ENCODE data around the gene MRPL30.
"Not testable (repeated sequence)": the region's sequence is repeated elsewhere in the genome, so short reads cannot be mapped to it uniquely, and the experiment has no call there.

Gene MRPL30

DNA sequence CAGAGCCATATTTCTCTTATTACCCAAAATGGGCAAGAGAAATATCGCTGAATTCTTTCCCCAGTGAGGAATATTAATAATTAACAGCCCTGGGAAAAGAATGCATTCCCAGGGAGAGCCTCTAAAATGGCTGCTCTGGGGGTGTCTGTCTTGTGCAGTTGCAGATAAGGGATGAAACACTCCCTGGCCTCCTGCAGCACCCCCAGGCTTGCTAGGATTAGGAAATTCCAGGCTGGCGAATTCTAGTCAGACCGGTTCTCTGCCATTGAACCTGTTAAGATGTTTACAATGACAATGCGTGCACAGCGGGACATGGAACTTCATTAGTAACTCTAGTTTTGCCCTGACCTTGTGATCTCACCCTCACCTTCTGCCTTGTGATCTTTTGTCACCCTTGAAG lies 24.5 kb downstream of the MRPL30 start:
- no peak for DNase-seq (ENCODE audit: low read depth)
- TF ChIP-seq, protein P1, sequence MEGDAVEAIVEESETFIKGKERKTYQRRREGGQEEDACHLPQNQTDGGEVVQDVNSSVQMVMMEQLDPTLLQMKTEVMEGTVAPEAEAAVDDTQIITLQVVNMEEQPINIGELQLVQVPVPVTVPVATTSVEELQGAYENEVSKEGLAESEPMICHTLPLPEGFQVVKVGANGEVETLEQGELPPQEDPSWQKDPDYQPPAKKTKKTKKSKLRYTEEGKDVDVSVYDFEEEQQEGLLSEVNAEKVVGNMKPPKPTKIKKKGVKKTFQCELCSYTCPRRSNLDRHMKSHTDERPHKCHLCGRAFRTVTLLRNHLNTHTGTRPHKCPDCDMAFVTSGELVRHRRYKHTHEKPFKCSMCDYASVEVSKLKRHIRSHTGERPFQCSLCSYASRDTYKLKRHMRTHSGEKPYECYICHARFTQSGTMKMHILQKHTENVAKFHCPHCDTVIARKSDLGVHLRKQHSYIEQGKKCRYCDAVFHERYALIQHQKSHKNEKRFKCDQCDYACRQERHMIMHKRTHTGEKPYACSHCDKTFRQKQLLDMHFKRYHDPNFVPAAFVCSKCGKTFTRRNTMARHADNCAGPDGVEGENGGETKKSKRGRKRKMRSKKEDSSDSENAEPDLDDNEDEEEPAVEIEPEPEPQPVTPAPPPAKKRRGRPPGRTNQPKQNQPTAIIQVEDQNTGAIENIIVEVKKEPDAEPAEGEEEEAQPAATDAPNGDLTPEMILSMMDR (IDR thresholded peaks at IDR 0.05; ENCODE audit: low read depth, low read length, missing control alignments) = no peak
- H3K4me3 ChIP-seq (ENCODE audit: low read depth, low read length) = no peak overlapping the region

DNA sequence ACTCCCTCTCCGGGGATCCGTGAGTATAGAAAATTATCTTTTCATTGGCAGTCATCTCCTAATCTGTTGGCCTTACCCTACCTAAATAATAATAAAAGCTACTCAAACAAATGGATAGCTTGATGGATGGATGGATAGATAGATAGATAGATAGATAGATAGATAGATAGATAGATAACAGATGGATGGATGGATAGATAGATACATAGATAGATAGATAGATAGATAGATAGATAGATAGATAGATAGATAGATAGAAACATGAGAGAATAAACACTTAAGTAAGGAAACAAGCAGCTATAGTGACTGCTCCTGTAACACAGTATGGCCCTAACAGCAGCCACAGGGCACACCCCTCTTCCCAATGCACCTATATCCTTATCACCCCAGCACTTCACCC lies 35.1 kb downstream of the MRPL30 start:
- TF ChIP-seq, protein P1 (IDR thresholded peaks at IDR 0.05; ENCODE audit: low read depth, low read length, missing control alignments) = no peak
- no peak for DNase-seq (ENCODE audit: low read depth)
- H3K4me3 ChIP-seq (ENCODE audit: low read depth, low read length) = no peak overlapping the region

- H3K4me3 ChIP-seq (ENCODE audit: low read depth, low read length) = no peak overlapping the region
- TF ChIP-seq, protein P1 (IDR thresholded peaks at IDR 0.05; ENCODE audit: low read depth, low read length, missing control alignments) = no peak
These were observed 37.0 kb downstream of the MRPL30 start for GRCh38 chr2:99217929-99218501.

DNA sequence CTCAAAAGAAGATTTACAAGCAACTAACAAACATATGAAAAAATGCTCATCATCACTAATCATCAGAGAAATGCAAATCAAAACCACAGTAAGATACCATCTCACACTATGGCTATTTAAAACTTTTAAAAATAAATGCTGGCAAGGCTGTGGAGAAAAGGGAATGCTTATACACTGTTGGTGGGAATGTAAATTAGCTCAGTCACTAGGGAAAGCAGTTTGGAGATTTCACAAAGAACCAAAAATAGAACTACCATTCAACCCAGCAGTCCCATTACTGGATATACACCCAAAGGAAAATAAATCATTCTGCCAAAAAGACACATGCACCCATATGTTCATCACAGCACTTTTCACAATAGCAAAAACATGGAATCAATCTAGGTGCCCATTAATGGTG lies 52.2 kb downstream of the MRPL30 start:
- not testable (repeated sequence) for DNase-seq (ENCODE audit: low read depth)

More at GRCh38 chr2:99217929-99218501, 37.0 kb downstream of the MRPL30 start:
- no peak for DNase-seq (ENCODE audit: low read depth)

GRCh38 chr2:99238599-99238998 lies 57.6 kb downstream of the MRPL30 start:
- TF ChIP-seq, protein P1 (IDR thresholded peaks at IDR 0.05; ENCODE audit: low read depth, low read length, missing control alignments) = no peak
- H3K4me3 ChIP-seq (ENCODE audit: low read depth, low read length) = no peak overlapping the region
- DNase-seq (ENCODE audit: low read depth) = no peak

More for the DNA sequence above, 52.2 kb downstream of the MRPL30 start:
- not testable (repeated sequence) for H3K4me3 ChIP-seq (ENCODE audit: low read depth, low read length)

DNA sequence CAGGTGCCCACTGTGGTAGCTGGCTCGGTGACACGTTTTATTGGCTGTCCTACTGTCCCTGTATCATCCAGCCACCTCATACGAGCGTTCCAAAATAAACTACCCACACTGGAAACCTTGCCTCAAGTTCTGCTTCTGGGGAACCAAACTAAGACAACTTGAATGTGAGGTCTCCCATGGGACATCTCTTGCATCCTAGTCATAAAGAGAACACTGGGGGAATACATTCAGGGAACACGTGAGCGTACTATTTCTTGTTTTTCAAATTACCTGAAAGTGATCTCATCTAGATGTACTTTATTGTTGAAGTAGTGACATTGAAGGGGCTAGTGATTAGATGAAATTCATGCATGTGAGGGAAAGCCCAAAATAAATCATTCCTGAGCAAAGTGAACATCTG lies 59.4 kb downstream of the MRPL30 start:
- no peak for DNase-seq (ENCODE audit: low read depth)
- no peak overlapping the region for H3K4me3 ChIP-seq (ENCODE audit: low read depth, low read length)
- TF ChIP-seq, protein P1 (IDR thresholded peaks at IDR 0.05; ENCODE audit: low read depth, low read length, missing control alignments) = no peak

GRCh38 chr2:99242151-99242550 lies 61.2 kb downstream of the MRPL30 start:
- TF ChIP-seq, protein P1 (IDR thresholded peaks at IDR 0.05; ENCODE audit: low read depth, low read length, missing control alignments) = no peak
- no peak for DNase-seq (ENCODE audit: low read depth)
- no peak overlapping the region for H3K4me3 ChIP-seq (ENCODE audit: low read depth, low read length)

Measured in GM12864 (cell line).